GM12891 (cell line): Measurements from ENCODE around the gene MEF2C.

ENCODE experiments used
- PAX5 ChIP-seq: IDR thresholded peaks from 2 replicates; pipeline ENCODE4 v1.6.1; 2011; ENCODE audit warnings: low read length, moderate library complexity, mild to moderate bottlenecking; ENCODE audit not compliant: insufficient read depth, severe bottlenecking
- POLR2A ChIP-seq: IDR thresholded peaks from 2 replicates; pipeline ENCODE4 v1.6.1; 2011; ENCODE audit warnings: low read depth, low read length, control low read depth
- POLR2AphosphoS5 ChIP-seq: IDR thresholded peaks from 2 replicates; pipeline ENCODE4 v1.6.1; 2011; ENCODE audit warnings: low read depth, low read length, control low read depth
- POU2F2 ChIP-seq: IDR thresholded peaks from 2 replicates; pipeline ENCODE4 v1.6.1; 2011; ENCODE audit warnings: low read depth, mild to moderate bottlenecking, control low read depth, low read length, moderate library complexity
- SPI1 ChIP-seq: IDR thresholded peaks from 2 replicates; pipeline ENCODE4 v1.6.1; 2011; ENCODE audit warnings: low read depth, low read length, control low read depth
- TAF1 ChIP-seq: IDR thresholded peaks from 2 replicates; pipeline ENCODE4 v1.6.1; 2011; ENCODE audit warnings: low read depth, low read length, control low read depth

DNA sequence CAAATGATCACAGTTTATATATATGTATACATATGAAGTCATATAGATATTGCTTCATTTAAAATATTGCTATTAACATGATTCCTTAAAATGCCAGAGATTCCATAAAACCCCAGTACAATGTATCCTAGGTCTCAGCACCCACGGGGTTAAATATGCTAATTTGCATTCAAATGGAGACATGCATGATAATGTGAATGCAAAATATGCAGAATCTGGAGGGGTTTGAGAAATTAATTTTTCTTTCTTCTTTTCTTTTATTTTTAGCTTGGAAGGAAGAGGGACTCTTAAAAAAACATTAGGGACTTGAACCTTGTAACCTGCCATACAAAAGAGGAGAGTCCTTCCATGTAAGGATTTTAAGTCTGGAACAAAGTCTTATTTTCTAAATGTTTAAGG, 211.9 kb downstream of the MEF2C start:
- no peak for TF ChIP-seq POLR2A
- TF ChIP-seq TAF1, result no peak
- no peak for TF ChIP-seq POLR2AphosphoS5
- no peak for TF ChIP-seq SPI1
- TF ChIP-seq POU2F2, result no peak
- TF ChIP-seq PAX5, result no peak
